UCSD-AML1 (cell line): ENCODE data around the gene MYO15B.

Source experiments
- DNase-seq: peaks from one replicate; lab custom pipeline; 2025; ENCODE audit not compliant: unreplicated experiment; lab: John Stamatoyannopoulos, UW

MYO15B gene

GRCh38 chr17:75587675-75588595 is at the start of gene MYO15B:
Gene MYO15B (plus strand): TSS chr17:75587800. CDS start chr17:75588058, 258 bp downstream.
- peak; percentile 84 for DNase-seq

DNA sequence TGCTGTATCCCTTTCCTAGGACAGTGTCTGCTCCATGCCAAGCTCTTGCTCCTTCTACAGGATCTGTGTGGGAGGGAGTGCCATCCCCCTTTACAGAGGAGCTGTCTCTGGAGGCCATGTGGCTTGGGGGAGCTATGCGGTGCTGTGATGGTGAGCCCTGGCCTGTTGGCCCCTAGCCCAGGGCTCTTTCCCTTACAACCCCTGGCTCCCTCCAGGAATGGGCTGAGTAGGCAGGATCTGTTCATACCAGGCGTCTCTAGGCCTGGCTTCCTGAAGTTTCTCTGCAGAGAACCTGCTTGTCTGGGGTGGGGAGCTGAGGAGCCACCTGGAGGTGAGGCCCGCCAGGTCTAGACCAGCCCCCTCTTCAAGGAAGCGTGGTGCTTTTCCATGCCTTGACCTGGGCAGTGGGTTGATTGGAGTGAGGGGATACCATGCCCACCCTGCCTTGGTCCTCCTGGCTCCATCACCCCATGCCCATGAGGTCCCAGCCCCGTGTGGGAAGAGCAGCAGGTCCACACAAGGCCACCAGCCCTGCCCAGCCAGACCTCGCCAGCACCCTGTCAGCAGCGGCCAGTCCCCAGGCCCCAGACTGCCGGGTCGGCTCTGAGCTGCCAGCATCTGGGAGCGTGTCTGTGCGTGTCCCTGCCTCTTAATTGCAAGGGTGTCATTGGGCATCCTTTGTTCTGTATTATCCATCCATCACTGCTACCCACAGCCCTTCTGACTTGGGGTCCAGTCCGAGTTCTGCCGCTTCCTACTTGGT is 47.5 kb upstream of the MYO15B start:
- DNase-seq = no peak

DNA sequence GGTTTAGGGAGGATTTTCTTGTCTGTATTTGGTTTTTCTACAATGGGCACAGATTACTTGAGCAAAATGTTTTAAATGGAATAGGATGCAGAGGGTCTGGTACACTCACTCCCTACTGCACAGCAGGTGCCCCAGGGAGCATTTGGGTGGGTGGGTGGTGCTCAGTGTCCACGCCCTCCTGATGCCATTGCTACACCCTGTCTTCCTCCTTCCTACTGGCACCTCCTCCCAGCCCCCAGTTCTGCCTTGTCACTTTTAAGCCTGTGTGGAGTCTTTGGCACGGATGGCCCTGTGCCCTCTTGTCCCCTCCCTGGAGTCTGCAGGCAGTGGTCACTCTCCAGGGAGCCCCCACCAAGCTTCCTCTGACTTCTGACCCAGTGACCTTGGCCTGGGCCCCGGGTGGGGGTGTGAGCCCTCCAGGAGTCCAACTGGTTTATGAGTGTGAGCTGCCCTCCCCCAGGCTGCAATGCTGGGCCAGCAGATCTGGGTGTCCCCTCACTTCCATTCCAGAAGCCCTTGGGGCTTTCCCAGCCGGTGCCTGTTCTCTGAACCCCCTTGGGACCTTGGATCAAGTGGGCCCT is 46.6 kb upstream of the MYO15B start:
- no peak for DNase-seq

DNA sequence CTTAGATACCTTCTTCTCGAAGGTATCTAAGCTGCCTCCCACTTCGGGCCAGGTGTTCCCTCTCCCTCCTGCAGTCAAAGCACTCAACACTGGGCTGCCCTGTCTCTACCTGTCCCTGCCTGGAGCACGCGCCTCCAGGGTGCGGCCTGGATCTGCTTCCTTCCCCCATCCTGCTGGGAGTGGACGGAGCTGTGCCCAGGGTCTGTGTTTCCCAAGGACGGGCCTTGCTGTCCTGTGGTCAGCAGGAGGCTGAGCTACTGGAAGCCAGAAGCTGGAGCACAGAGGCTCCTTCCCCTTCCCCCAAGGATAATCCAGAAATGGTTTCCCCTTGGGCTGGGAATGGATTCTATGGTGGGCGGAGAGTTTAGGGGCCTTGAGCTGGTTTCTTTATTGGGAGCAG is 45.4 kb upstream of the MYO15B start:
- no peak for DNase-seq

DNA sequence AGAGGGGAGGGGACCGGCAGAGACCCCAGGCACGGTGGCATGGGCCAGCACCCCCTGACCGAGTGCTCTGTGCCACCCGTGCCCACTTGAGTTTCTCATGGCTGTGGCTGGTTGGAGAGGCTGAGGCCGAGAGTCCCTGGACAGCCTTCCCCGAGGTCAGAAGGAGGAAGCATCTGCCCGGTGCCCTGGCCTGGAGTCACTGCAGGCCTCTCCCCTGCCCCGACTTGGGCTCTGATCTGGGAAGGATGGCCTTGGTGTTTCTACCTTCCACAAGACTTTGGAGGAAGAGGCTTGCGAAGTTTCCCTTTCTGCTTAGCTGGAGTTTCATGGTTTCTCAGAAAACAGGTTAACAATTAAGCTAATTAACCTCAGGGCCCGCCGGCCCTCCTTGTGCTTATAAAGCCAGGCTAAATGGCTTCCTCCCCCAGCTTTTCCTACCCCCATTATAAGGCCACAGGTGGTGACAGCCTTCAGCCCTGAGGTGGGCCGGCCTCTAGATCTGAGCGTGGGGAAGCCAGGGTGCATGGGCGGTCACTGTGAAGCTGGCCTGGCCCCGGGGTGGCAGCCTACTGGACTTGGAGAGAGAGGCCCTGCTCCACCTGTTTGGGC is 44.8 kb upstream of the MYO15B start:
- DNase-seq = no peak

DNA sequence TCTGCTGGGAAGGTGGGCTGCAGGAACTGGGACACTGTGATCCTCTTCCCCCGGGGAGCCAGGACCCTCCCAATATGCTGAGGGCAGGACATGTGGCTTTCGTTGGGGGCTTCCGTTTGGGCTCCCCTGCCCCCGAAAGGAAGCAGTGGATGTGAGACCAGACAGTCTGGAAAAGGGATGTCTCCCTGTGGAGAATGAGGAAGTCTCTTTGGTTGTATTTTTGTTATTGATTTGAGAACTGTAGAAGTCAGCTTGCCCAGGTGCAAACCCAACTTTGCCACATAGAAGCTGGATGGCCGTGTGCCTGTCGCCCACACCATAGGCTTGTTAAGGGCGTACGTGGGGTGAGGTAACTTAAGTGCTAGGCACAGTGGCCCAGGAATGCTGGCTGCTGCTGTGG is 43.4 kb upstream of the MYO15B start:
- DNase-seq = no peak

- DNase-seq = no peak
Observed at GRCh38 chr17:75546181-75546580, 41.4 kb upstream of the MYO15B start.

GRCh38 chr17:75547091-75547490 is 40.5 kb upstream of the MYO15B start:
- no peak for DNase-seq

DNA sequence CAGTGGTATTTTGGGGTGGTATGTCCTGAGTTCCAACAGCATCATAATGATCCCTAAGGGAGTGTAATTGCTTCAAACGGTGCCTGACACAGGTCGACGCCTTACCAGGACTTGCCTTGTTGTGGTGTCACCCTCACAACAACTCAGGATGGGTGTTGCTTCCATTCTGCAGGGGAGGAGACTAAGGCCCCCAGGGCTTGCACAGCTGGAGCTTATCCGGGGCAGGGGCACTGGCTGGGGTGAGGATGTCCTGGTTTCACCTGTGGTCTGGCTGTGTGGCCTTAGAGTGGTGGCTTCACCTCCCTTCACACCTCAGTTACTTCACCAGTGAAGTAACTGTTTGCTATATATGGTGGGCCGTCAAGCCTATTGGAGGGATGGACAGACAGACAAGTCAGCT is 38.8 kb upstream of the MYO15B start:
- no peak for DNase-seq

GRCh38 chr17:75549246-75550138 is 38.1 kb upstream of the MYO15B start:
- no peak for DNase-seq

DNA sequence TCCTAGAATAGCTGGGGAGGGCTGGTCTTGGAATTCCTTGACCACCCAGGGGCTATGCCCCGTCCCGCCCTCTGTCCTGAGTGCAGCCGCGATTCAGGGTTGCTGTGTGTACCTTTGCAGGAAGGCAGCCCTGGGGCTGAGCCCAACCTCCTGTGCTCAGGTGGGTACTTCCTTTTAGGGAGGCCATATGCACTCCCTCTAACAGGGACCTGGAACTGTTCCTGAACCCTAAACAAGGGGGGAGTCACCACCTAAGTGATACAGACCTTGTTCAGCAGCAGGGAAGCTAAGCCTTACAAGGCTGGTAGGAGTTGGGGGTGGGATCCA is 37.5 kb upstream of the MYO15B start:
- no peak for DNase-seq

- no peak for DNase-seq
Observed at GRCh38 chr17:75551266-75551665, 36.3 kb upstream of the MYO15B start.

DNA sequence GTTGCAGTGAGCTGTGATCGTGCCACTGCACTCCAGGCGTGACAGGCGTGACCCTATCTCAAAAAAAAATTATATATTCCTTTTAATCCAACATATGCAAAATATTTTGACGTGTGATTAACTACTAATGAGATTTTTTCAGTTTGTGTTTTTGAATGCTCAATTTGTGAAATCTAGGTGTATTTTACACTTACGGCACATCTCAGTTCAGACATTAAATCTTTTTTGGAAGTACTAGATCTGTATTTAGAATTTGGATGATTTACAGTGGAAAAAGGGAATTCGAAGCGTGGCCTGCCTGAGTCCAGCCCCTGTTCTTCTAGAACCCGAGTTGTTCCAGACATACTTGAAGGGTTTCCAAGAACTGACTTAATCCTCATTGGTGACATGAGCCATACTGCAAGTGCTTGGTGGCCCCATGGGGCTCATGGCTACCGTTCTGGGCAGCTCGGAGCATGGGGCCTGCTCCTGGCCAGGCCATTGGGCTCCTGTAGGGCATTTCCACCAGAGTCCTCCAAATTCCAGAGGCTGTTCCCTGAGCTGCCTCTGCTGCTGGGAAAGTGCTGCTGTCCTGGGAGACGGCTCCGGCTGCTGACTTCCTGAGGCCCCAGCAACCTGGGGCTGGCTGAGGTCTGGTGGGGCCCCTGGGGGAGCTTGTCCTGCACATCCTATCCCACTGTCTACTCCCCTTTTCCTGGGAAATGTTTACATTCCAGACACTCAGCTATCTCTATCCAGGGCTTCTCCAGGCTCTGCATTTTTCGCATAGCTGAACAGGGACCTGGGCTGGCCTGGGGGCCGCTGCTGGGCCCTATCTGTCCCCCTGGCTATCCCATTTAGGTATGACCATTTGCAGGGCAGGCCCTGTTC is 34.9 kb upstream of the MYO15B start:
- DNase-seq = no peak

DNA sequence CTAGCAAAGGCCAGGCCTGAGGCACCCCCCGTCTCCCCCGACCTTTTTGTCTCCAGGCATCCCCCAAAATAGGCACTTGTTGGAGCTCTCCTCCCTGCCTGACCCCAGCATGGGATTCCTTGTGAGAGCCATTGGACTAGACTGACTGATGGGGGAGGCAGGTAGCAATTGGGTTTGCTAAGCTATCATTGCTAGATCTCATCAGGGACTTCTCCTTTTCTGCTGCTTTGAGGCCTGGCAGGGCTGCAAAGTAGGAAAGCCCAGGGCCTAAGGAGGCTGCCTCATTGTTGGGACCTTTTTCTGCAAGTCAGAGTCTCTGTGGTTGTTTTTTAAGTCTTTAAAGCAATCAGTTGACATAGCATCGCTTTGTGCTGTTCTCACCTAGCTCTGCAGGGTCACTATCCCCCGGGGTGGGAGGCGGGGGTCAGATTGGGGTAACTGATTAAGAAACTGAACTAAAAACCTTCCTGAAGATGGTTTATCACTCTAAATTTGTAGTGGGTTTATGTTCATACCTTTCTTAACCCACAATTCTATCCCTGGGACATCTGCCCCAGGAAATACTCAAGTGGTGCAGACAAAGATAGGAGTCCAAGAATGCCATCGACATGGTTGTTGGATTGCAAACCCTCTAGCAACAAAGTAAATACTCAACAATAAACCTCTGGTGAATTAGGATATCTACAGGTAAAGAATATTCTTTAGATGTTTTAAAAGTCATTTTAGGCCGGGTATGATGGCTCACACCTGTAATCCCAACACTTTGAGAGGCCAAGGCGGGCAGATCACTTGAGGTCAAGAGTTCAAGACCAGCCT is 34.1 kb upstream of the MYO15B start:
- no peak for DNase-seq

DNA sequence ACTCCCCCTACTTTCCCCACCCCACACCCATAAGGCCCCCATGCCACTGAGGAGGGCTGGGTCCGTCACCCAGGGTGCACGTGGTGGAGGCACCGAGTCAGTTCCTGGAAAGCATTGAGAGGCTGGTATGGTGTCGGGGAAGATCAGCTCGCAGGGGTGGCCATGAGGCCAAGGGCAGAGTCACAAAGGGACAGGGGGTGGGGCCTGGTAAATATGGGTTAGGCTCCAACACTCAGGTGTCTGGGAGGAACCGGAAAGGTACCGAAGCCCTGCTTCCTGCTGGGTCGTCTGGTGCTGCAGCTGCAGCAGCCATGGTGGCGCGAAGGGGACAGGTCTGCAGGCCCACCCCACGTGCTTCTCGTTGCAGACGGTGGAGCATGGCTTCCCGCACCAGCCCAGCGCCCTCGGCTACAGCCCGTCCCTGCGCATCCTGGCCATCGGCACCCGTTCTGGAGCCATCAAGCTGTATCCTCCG is 31.9 kb upstream of the MYO15B start:
- no peak for DNase-seq

DNA sequence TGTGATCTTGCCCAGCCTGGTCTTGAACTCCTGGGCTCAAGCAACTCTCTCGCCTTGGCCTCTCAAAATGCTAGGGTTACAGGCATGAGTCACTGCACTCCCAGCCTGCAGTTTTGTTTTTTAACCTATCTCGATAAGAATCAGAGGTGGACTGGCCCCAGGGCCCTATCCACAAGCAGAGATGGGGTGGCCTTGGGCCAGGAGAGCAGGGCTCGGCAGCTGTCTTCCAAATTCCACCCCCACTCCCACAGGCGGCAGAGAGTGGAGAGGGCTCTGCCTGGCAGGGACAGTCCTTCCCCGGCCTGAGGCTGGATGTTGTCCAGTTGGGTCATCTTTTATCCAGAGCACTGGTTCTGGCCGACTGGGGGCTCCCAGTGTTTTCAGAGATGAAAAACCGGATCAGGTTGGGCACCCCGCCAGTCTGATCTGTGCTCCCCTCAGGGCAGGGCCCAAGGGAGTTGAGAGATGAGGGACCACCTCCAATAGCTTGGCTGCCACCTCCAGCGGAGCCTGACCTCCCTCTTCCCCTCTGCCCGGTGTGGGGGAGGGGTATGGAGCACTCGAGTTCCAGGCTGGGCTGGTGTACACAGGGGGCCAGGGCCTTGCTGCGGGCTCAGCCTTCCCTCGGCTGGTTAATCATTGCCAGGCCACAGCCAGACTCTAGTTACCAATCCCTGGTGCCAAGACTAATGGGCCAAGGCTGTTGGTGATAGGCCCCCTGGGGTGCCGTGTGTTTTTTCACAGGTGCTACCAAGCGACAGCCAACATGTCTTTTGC is 30.3 kb upstream of the MYO15B start:
- DNase-seq = no peak

DNA sequence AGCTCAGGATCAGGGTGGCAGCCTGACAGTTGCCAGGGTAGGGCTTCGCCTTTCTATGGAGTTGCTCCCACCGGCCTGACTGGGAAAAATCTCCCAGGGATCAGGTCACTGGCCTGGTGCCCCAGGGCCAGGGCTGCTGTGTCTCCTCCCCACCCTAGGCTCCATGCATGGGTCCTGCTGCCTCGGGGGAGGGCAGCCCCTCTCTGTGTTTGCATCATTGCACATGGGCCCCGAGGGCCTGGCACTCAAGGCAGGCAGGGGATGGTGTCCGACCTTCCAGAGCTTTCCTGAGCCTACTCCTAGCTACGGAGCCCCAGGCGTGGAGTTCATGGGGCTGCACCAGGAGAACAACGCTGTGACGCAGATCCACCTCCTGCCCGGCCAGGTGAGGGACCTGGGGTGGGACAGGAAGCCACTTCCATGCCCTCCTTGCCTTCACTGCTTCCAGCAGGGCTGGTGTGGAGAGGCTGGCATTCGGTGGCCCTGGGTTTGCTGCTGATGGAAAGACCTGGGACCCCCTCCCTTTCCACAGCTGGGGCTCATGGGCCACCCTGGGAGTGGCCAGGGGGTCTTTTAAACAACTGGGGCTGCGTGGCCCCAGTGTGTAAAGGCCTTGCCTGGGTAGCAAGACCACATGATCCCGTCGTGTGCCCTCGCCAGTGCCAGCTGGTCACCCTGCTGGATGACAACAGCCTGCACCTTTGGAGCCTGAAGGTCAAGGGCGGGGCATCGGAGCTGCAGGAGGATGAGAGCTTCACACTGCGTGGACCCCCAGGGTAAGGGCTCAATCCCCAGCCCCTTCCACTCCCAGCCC is 29.5 kb upstream of the MYO15B start:
- no peak for DNase-seq
